Measurements from ENCODE around the gene VWA3B.
"Not testable (repeated sequence)": the region's sequence is repeated elsewhere in the genome, so short reads cannot be mapped to it uniquely, and the experiment has no call there.

Gene VWA3B

DNA sequence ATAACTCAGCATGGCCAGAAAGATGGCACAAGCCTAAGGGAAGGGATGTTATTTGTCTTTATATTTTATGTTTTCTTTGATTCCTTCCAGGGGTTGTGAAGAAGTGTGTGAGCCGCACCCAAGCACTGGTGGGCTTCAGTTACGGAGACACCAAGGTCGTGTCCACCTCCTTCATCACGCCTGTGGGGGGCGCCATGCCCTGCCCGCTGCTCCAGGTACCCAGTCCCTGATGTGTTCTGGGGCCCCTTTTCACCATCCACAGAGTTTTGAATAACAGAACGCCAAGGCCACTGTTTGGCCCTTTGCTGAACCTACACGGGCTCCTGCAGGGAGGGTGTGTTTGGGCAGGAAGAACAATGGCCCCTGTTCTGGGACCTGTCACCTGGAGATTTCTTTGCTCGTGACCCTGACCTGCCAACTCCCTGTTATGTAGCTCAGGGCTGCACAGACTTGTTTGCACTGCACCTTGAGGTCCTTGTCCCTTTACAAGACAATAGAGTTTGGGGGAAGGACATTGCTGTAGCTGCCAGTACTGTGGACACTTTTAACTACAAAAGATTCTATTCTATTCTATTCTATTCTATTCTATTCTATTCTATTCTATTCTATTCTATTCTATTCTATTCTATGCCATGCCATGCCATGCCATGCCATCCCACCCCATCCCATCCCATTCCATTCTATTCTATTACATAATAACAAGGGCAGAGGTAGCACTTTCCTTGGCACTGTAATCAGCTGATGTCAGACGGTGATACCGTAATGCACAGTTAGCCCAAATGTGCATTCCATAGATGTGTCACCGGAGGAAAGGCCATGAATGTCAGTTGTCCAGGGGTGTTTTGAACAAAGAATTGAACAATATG is 211.1 kb downstream of the VWA3B start:
- no peak for DNase-seq (ENCODE audit: low read depth in 2 of 2)

DNA sequence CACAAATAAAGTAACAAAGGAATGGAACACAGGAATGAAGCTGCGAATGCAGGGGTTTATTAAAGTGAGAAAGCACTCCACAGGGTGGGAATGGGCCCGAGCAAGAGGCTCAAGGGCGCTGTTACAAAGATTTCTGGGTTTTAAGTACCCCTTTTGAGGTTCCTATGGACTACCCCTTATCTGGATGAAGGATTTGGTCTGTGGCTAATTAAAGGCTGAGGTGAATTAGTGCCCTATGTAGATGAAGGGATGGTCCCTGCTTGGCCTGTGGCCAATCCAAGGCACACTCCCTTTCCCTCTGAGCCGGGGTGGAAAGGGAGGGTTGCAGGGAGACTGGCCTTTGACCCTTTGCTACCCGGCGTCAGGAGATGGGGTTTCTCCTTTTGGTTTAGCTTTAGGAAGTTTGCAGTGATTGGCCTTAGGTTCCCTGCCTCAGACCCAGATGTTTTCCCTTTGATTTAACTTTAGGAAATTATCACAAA is 211.8 kb downstream of the VWA3B start:
- no peak for DNase-seq (ENCODE audit: low read depth in 2 of 2)

DNA sequence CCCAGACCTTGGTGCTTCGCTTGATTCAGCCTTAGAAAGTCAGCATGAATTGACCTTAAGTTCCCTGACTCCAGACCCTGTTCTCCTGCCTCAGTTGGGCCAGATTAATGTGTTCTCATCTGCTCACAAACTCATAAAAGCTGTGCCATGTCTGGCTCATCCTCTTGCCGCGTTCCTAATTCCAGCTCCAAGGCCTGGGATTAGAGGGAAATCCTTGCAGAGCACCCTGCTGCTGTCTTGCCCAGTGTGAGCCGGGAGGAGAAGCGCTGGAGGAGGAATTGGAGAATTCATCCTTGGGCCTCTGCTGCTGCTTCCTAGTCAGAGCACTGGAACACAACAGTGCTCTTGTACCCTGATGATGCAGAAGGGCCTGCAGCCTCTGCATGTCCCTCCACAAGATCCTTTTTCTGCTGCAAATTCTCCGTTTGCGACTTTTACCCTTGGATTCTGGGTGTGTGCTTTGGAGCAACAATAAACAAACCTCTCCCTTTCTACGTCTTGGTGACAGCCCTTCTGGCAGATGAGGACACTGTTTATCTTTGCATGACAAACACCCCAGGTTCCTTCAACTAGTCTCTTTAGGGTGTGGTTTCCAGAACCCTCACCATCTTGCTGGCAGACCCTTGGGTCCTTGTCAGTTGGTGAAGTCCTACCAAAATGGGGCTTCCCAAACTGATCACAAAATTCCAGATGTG is 212.4 kb downstream of the VWA3B start:
- DNase-seq (ENCODE audit: low read depth in 2 of 2) = no peak

DNA sequence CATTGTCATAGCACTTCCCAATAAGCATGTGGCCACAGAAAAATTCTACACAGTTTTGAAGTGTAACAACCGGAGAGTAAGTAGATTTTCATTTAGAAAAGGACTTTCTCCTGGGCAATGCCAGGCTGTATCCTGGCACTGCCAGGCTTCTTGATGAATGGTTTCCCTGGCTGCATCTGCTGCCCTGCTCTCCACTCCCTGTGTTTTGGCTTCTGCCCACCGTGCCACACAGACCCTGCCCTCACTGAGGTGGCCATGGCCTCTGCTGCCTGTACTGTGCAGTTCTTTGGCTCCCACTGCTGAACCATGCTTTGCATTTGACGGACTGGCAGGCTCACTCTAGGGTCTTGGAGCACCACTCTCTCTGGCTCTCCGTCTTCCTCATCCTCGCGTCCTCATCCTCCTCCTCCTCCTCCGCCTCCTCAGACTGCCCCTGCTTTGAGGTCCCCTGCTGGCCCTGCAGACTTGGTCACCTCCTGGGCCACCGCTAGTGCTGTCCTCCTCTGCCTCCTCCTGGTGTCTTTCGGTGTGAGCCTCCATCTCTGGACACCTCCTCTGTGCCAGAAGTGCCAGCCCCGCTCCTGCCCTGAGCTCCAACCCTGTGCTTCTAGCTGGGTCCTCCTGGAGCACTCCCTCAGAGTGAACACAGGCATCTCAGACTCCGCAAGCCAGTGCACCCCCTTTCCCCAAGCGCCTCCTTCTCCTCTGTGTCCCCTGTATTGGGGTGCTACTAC is 213.3 kb downstream of the VWA3B start:
- no peak for DNase-seq (ENCODE audit: low read depth in 2 of 2)

DNA sequence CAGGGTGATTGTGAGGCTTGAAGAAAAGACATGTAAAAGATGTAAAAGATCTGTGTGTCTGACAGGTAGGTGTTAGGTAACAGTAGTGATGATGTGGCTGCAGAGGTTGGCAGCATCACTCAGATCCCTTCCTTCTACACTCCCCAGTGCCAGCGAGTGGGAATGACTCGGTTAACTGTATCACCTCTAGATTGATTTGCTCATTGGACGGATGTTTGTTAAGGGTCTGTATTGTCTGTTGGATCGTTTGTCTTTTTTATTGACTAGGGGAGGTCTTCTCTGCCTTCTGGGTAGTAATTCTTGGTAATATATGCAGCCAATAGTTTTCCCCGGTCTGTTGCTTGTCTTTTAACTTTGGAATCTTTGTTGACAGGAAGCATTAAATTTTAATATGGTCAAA is 214.5 kb downstream of the VWA3B start:
- DNase-seq (ENCODE audit: low read depth in 2 of 2) = no peak

DNA sequence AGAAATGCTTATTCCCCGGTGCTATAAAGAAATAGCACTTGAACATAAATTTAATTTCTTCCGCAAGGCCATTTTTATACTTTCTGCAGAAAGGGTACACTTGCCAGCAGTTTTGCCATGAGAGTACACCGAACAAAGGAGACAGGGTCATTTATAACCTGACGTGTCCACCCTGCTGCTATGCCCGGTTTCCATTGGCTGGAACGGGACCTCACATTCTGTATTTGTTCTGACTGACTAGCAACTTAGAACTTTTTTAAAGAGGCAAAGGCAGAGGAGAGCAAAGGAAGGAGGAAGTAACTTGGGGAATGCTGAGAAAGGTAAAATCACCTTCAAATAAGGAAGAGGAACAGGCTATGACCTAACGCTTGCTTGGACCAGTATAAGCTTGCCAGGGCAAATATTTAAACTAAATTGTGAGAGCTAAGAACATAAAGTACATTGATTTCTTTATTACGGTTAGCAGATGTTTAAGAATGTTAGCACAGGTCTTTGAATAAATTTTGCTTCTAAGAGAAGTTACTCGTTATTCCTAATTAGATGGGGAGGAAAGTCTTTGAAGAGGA is 220.2 kb downstream of the VWA3B start:
- not testable (repeated sequence) for DNase-seq (ENCODE audit: low read depth in 2 of 2)

DNA sequence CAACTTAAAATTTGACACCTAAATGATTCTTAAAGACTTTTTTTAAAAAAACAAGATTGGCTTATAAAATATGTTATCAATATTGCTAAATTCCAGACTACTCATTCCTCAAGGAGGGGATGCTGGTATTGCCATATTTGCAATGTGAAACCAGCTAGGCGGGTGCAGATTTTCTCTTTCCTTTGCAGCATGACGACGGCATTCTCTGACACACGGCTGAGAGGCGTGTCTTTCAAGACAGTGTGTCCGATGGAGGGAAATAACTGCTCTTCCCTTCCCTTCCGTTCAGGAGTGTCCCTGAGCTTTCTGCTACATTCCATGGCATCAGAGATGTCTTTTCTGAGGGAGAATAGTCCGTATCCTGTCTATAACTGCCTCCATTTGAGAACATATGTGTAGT is 221.1 kb downstream of the VWA3B start:
- DNase-seq (ENCODE audit: low read depth in 2 of 2) = peak in 1 of 2 experiments; percentile 1

DNA sequence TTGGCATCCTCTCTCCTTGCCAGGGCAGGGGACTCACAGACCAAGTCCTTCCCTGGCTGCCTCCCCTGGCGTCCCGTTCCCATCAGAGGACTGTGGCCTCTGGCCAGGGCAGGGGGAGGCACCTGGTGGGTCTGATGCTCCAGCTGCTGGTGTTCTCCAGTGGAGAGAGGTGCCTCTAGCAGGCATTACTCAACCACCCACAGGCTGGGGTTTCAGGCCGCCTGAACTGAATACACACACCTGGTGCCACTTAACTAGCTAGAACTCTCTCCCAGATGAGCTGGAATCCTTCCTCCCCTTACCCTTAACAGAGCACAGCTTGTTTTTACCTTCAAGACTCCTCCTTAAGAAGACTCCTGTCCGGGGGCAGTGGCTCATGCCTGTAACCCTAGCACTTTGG is 221.6 kb downstream of the VWA3B start:
- no peak for DNase-seq (ENCODE audit: low read depth in 2 of 2)

DNA sequence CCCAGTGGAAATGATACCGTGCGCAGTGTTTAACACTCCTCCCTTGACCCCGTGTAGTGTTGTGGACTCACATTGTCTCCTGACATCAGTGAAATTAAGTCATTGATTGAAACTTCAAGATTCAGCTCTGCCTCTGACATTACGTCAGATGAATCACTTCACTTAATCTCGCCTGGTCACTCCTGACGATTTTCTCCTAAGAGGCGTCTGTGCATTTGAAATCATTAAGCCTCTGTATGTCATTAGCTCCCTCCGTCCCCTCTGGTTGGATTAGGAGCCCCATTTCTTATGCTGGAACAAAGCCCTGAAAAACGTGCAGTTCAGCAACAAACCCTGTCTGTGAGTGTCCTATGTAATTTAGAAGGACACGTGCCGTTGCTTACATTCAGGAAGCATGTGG is 222.6 kb downstream of the VWA3B start:
- DNase-seq (ENCODE audit: low read depth in 2 of 2) = no peak

DNA sequence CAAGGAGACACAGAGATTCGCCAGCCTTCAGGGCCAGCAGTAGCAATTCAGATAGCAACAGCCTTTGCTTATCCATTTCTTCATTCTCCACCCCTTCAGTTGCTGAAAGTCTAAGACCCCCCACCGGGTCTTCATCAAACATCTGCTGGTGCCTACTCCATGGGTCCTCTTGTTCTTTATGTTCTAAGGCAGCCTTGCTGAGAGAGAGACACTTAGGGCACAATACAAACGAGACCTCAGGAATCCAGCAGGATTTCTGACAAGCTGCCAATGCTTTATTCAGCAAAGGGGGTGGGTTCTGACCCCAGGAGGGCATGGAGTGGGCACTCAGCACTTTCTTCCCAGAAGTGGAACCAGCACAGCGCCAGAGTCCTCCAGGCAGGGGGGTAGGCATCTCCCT is 223.0 kb downstream of the VWA3B start:
- no peak for DNase-seq (ENCODE audit: low read depth in 2 of 2)

DNA sequence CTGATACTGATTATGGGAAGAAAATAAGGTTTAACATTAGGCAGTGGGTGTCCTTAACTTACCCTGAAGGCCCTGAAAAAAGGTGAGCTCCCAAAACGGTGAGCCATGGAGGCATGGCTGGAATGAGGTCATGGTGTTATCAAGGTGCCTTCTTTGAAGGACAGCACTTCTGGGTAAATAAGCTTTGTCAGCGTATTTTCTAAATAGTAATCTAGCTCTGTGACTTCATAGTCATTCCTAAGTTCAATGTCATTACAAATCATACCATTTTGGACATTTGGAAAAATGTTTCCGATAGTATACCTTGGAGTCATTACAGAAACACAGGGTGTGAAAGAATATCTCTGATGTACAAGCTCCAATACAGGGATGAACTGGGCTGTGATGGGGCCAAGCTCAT is 224.1 kb downstream of the VWA3B start:
- no peak for DNase-seq (ENCODE audit: low read depth in 2 of 2)

DNA sequence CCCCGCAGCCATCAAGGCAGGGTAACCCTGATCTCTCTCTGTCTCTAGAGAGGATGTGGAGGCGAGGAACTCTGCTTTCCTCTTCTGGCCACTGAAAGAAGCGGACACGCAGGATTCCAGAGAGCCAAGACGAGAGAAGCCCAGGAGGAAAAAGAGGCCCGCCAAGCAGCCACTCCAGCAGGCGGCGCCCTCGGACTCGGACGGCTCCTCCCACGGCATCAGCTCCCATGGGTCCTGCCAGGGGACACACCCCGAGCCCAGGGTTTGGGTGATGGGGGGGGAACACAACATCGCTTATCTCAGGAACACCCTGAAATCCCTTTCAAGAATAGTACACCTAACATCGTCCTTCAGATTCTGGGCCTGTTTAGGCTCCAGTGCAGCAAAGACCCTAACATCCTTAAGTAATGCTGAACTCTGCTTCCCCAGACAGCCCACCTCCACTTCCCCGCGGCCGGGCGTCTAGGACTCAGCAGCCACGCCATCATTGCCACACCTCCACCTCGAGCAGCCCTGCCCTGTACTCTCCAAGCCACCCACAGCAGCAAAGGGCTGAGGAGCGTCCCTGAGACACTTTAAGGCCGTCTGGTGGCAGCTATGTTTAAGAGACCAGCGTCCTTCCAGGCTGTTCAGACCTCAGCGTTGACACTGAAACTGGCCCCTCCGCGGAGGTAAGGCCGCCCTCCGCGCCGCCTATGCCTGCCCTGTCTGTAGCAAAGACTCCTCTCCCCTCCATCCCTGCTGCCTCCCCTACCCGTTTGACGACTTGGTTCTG is 225.0 kb downstream of the VWA3B start:
- no peak for DNase-seq (ENCODE audit: low read depth in 2 of 2)

DNA sequence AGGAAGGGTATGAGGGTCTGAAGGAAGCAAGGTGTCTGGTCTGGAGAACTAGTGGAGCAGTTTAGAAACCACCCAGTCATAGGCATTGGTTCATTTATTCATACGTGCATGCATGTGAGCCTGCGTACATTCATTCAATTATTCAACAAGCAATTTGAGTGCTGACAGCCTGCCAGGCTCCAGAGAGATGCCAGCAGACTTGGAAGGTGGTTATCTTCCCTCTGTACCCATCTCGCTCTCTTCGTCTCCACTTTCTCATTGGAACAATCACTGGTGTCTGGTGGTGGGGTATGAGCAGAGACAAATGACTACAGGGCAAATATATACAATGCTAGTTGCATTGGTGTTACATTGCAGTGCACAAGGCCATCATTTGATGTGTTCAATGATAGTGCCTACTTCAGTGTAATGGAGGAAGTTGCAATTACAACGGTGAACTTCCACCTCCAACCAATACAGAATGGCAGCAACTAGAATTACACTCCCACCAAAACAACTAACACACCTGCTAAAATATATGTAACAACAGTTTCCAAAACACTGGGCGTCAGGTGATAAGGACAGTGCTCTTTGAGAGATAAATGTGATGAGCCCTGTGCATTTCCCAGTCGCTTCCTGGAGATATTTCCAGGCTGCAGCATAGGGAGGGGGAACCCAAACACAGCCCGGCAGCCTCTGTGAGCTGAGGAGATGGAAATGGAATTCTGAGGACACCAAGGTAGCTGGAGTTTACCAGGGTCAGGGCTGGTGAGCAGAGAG is 226.7 kb downstream of the VWA3B start:
- DNase-seq (ENCODE audit: low read depth in 2 of 2) = no peak

DNA sequence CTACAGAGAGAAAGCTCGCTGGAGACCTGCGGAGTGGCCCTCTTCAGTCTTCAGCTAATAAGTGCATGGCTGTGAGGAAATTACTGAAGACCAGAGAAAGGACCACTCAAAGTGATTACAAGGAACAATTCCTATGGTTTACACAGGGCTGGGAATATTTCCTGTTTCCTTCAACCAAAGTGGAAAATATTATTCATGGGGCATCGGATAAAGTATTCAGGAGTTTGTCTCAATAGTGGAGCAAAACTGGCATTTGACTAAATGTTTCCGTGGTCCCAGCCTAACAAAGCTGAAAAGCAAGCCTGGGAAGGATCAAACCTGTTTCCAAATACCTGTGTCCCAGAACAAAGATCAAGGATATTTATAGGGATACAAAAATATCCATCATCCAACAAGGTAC is 227.3 kb downstream of the VWA3B start:
- DNase-seq (ENCODE audit: low read depth in 2 of 2) = no peak

DNA sequence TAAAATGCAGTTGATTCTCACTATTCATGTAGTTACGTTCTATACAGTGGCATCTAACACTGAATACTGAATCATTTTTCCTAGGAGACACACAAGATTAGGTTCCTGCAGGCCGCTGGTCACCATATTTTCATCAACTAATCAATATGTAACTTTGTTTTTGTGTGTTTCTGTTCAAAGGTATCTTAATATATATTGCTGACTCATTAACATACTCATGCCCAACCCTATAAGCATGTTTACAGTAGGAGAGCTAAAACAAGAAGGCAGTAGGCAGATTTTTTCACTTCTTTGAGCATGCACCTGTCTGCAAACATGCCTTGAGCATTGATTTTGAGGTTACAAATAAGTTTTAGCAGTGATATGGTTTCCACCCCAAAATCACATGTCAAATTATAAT is 229.0 kb downstream of the VWA3B start:
- no peak for DNase-seq (ENCODE audit: low read depth in 2 of 2)

DNA sequence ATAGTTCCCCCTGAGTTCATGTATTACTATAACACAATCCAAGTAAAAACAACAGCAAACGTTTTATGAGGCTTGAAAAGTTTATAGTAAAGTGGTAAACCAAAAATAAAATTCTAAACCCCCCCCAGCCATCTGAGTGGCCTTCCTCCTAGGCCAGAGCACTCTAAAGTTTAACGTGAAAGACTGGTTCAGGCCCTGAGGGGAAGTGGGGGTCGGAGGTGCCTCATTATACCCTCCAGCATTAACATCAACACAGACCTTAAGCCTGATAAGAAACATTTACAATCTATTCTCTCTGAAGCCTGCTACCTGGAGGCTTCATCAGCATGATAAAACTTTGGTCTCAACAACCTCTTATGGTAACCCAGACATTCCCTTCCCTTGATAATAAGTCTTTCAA is 230.2 kb downstream of the VWA3B start:
- DNase-seq (ENCODE audit: low read depth in 2 of 2) = no peak

DNA sequence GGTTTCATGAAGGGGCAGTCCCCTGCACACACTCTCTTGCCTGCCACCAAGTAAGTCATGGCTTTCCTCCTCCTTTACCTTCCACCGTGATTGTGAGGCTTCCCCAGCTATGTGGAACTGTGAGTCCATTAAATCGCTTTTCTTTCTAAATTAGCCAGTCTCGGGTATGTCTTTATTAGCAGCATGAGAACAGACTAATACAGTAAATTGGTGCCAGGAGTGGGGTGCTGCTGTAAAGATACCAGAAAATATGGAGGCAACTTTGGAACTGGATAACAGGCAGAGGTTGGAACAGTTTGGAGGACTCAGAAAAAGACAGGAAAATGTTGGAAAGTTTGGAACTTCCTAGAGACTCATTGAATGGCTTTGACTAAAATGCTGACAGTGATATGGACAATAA is 233.2 kb downstream of the VWA3B start:
- not testable (repeated sequence) for DNase-seq (ENCODE audit: low read depth in 2 of 2)

DNA sequence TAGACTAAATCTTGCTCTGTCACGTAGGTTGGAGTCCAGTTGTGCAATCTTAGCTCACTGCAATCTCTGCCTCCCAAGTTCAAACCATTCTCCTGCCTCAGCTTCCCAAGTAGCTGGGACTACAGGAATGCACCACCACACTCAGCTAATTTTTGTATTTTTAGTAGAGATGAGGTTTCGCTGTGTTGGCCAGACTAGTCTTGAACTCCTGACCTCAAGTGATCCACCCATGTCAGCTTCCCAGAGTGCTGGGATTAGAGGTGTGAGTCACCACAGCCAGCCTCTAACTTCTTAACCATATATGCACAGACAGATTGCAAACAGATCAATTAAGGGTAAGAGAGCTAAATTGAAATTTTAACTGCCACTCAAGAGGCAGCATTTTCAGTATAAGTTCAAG is 237.2 kb downstream of the VWA3B start:
- DNase-seq (ENCODE audit: low read depth in 2 of 2) = no peak

DNA sequence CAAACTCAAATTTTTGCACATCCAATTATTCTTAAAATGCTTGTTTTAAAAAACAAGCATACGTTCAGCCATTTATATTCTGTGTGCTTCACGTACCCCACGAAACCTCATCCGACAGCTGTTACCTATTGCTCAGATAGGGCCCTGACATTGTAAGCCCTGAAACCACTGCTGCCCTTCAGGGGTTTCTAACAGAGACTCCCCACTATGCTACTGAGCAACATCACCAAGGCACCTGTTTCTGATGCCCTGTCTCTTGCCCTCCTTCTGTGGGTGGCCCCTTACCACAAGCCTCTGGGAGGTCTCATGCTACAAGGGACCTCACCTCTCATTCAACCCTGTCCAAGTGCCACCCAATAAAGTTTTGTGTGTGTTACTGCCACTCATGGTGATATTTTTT is 240.8 kb downstream of the VWA3B start:
- no peak for DNase-seq (ENCODE audit: low read depth in 2 of 2)

DNA sequence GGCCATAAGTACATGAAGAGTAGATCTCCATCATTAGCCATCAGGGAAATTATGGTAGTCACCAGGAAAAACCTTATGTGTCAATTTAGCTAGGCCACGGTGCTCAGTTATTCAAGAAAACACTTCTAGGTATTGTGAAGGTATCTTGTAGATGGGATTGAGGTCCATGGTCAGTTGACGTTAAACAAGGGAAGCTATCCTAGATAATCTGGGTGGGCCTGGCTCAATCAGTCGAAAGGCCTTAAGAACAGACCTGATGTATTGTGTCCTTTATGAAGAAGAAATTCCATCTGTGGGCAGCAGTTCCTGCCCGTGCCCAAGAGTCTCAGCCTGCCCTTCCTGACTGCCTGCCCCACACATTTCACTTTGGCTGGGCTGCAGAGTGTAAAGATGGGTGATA is 242.6 kb downstream of the VWA3B start:
- DNase-seq (ENCODE audit: low read depth in 2 of 2) = no peak

DNA sequence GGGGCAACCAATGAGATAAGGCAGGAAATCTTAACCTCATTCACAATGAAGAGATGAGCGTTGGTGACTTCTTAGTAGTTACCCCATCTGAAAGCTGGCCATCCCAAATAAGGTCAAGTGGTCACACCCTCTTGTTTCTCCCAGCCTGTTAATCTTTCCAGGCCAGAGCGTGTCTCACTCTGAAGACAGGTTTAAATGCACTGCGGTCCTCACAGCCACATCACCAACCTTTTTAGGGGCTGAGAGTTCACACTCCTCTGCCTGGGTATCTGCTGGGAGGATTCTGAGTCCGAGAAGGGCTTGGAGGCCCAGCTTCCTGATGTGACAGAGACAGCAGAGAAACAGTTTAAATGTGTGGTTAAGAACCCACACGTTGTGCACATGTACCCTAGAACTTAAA is 246.0 kb downstream of the VWA3B start:
- no peak for DNase-seq (ENCODE audit: low read depth in 2 of 2)

All from fibroblast of skin of left biceps (primary cell).